OCI-LY1 (cell line): ENCODE data around the gene RNGTT.

Experiments
- H2AFZ ChIP-seq: fragments of 200-600 bp; sonication (generic), shearing (Covaris generic); 2 replicates; pipeline ENCODE4 v1.6.0; 2014; ENCODE audit warnings: antibody characterized with exemption, mild to moderate bottlenecking, low read length
- H3F3A ChIP-seq: fragments of 200-600 bp; sonication (generic), shearing (Covaris generic); 2 replicates; pipeline ENCODE4 v1.6.0; 2014; ENCODE audit warnings: mild to moderate bottlenecking, antibody characterized with exemption, low read length, moderate library complexity; ENCODE audit not compliant: insufficient read depth
- H3K27ac ChIP-seq: fragments of 200-600 bp; sonication (generic); 2 replicates; pipeline ENCODE4 v1.5.1; 2014; ENCODE audit warnings: low read length, mixed run types, mild to moderate bottlenecking, low read depth; ENCODE audit not compliant: poor library complexity, severe bottlenecking
- H3K27me3 ChIP-seq: fragments of 200-600 bp; sonication (generic); 2 replicates; pipeline ENCODE4 v1.6.0; 2014; ENCODE audit warnings: antibody characterized with exemption, mild to moderate bottlenecking, low read length, moderate library complexity; ENCODE audit not compliant: insufficient read depth
- H3K36me3 ChIP-seq: fragments of 200-600 bp; sonication (generic); 2 replicates; pipeline ENCODE4 v1.6.1; 2014; ENCODE audit warnings: mild to moderate bottlenecking, antibody characterized with exemption, low read length, moderate library complexity, mixed read lengths; ENCODE audit not compliant: insufficient read depth
- H3K4me1 ChIP-seq: fragments of 200-600 bp; sonication (generic); 2 replicates; pipeline ENCODE4 v1.5.1; 2014; ENCODE audit warnings: mild to moderate bottlenecking, low read length, moderate library complexity; ENCODE audit not compliant: insufficient read depth, severe bottlenecking
- H3K4me2 ChIP-seq: fragments of 200-600 bp; sonication (generic), shearing (Covaris generic); 2 replicates; pipeline ENCODE4 v1.6.1; 2014; ENCODE audit warnings: low read length
- H3K4me3 ChIP-seq: fragments of 200-600 bp; sonication (generic); 2 replicates; pipeline ENCODE4 v1.5.1; 2014; ENCODE audit warnings: low read length, low read depth, mild to moderate bottlenecking, mixed read lengths; ENCODE audit not compliant: poor library complexity, severe bottlenecking
- H3K79me2 ChIP-seq: fragments of 200-600 bp; shearing (Covaris generic); 2 replicates; pipeline ENCODE4 v1.6.1; 2016; ENCODE audit warnings: mixed run types, low read length, mixed read lengths; ENCODE audit not compliant: insufficient read depth
- H3K9ac ChIP-seq: fragments of 200-600 bp; sonication (generic), shearing (Covaris generic); 2 replicates; pipeline ENCODE4 v1.6.1; 2014; ENCODE audit warnings: mild to moderate bottlenecking, low read length, mixed read lengths
- H3K9me2 ChIP-seq: fragments of 200-600 bp; sonication (generic), shearing (Covaris generic); 2 replicates; pipeline ENCODE4 v1.6.1; 2014; ENCODE audit warnings: low read depth, mild to moderate bottlenecking, low read length, mixed read lengths
- H3K9me3 ChIP-seq: fragments of 200-600 bp; shearing (Covaris generic); 2 replicates; pipeline ENCODE4 v1.6.1; 2014; ENCODE audit warnings: low read length, mixed read lengths
- H4K20me1 ChIP-seq: fragments of 200-600 bp; sonication (generic), shearing (Covaris generic); 2 replicates; pipeline ENCODE4 v1.6.0; 2016; ENCODE audit warnings: mild to moderate bottlenecking, low read length; ENCODE audit not compliant: insufficient read depth
- EZH2 ChIP-seq: fragments of 200-600 bp; sonication (generic), shearing (Covaris generic); IDR thresholded peaks from 2 replicates; pipeline ENCODE4 v1.8.0; 2017; ENCODE audit warnings: borderline replicate concordance, mixed run types, mild to moderate bottlenecking, antibody characterized with exemption, low read length, moderate library complexity, mixed read lengths
- TF ChIP-seq, protein P1 (sequence below): fragments of 200-600 bp; sonication (generic), shearing (Covaris generic); IDR thresholded peaks from 2 replicates; pipeline ENCODE4 v1.5.1; 2017; ENCODE audit warnings: mild to moderate bottlenecking, antibody characterized with exemption, low read length, moderate library complexity, mixed read lengths

The RNGTT gene

GRCh38 chr6:88671624-88672023 lies 291.8 kb downstream of the RNGTT start:
- Histone ChIP-seq H3K9ac (no peak overlapping the region), H3K36me3 (peaks cover 7% of the 10 kb centered on the region), H3K4me1 (no peaks in the 10 kb centered on the region), H3K9me3 (peaks cover 16% of the 10 kb centered on the region), H3K27ac (no peak overlapping the region), H3K9me2 (no peaks in the 10 kb centered on the region), H3F3A (no peaks in the 10 kb centered on the region), H3K4me3 (no peak overlapping the region), H3K79me2 (no peaks in the 10 kb centered on the region), H4K20me1 (no peaks in the 10 kb centered on the region), H3K4me2 (no peak overlapping the region), H3K27me3 (no peaks in the 10 kb centered on the region), H2AFZ (no peak overlapping the region)
- TF ChIP-seq, protein P1, sequence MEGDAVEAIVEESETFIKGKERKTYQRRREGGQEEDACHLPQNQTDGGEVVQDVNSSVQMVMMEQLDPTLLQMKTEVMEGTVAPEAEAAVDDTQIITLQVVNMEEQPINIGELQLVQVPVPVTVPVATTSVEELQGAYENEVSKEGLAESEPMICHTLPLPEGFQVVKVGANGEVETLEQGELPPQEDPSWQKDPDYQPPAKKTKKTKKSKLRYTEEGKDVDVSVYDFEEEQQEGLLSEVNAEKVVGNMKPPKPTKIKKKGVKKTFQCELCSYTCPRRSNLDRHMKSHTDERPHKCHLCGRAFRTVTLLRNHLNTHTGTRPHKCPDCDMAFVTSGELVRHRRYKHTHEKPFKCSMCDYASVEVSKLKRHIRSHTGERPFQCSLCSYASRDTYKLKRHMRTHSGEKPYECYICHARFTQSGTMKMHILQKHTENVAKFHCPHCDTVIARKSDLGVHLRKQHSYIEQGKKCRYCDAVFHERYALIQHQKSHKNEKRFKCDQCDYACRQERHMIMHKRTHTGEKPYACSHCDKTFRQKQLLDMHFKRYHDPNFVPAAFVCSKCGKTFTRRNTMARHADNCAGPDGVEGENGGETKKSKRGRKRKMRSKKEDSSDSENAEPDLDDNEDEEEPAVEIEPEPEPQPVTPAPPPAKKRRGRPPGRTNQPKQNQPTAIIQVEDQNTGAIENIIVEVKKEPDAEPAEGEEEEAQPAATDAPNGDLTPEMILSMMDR, result no peak
- TF ChIP-seq EZH2, result no peak

DNA sequence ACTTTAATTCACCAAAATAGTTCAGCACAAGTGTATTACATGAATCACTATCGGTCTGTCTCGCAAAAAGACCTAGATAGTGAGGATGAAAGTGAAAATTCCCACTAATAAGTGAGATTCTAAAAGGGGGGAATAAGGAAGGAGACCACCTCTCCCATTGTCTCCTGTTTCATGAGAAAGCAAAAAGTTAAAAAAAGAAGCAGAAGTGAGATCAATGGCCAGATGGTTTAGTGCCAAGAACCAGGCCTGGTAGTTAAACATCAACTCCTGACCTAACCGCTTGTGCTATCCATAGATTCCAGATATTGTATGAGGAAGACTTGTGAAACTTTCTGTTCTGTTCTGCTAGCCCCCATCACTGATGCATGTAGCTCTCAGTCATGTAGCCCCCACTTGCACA lies 293.0 kb downstream of the RNGTT start:
- no peak overlapping the region for H3K9ac ChIP-seq
- no peaks in the 10 kb centered on the region for H3K4me1 ChIP-seq
- no peak overlapping the region for H3K4me3 ChIP-seq
- H3K4me2 ChIP-seq, result no peak overlapping the region
- H3K27me3 ChIP-seq, result no peaks in the 10 kb centered on the region
- peaks cover 16% of the 10 kb centered on the region for H3K9me3 ChIP-seq
- H3K27ac ChIP-seq, result no peak overlapping the region
- no peaks in the 10 kb centered on the region for H3K79me2 ChIP-seq
- H3K9me2 ChIP-seq, result no peaks in the 10 kb centered on the region
- no peaks in the 10 kb centered on the region for H3F3A ChIP-seq
- H2AFZ ChIP-seq, result no peak overlapping the region
- H3K36me3 ChIP-seq, result peaks cover 13% of the 10 kb centered on the region
- TF ChIP-seq EZH2, result no peak
- TF ChIP-seq, protein P1, result no peak
- no peaks in the 10 kb centered on the region for H4K20me1 ChIP-seq

DNA sequence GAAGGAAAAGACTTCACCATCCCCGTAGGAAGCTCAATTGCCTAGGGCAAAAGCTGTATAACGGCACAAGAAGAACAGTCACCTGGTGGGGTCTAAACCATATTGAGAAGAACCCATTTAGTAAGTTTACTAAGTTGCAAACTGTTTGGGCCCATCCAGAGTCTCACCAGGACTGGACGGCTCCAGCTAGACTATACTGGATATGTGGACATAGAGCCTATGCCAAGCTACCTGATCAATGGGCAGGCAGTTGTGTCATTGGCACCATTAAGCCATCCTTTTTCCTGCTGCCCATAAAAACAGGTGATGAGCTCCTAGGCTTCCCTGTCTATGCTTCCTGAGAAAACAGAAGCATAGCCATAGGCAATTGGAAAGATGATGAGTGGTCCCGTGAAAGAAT lies 293.9 kb downstream of the RNGTT start:
- no peak for TF ChIP-seq EZH2
- TF ChIP-seq, protein P1, result no peak
- no peaks in the 10 kb centered on the region for H3K9me2 ChIP-seq
- H3K27me3 ChIP-seq, result no peaks in the 10 kb centered on the region
- no peaks in the 10 kb centered on the region for H4K20me1 ChIP-seq
- no peaks in the 10 kb centered on the region for H3K79me2 ChIP-seq
- H3K4me2 ChIP-seq, result no peak overlapping the region
- no peaks in the 10 kb centered on the region for H3F3A ChIP-seq
- peaks cover 16% of the 10 kb centered on the region for H3K9me3 ChIP-seq
- H3K9ac ChIP-seq, result no peak overlapping the region
- no peak overlapping the region for H3K27ac ChIP-seq
- H3K4me1 ChIP-seq, result no peaks in the 10 kb centered on the region
- no peak overlapping the region for H3K4me3 ChIP-seq
- H3K36me3 ChIP-seq, result peaks cover 13% of the 10 kb centered on the region
- H2AFZ ChIP-seq, result no peak overlapping the region
